Stimulated activated CD4-positive, alpha-beta T cell treated with anti-CD3 and anti-CD28 coated beads, Interleukin-1b, Interleukin-23, amount 100 ng/mL, for 1 hour (primary cell): ENCODE measurements around the gene TLE2.
"Not testable (repeated sequence)": the region's sequence is repeated elsewhere in the genome, so short reads cannot be mapped to it uniquely, and the experiment has no call there.

Experiments
- DNase-seq, 2 donors: peaks; one replicate each; pipeline ENCODE4 v3.0.0-alpha.2; 2020; ENCODE audit warnings: low read depth in 2 of 2

TLE2 gene

GRCh38 chr19:3055741-3056416 is 26.8 kb upstream of the TLE2 start:
- DNase-seq = no peak

- DNase-seq = no peak
These were observed 26.1 kb upstream of the TLE2 start for GRCh38 chr19:3054972-3055740.

- no peak for DNase-seq
These were observed 25.3 kb upstream of the TLE2 start for GRCh38 chr19:3054265-3054971.

- no peak for DNase-seq
These were observed 24.7 kb upstream of the TLE2 start for GRCh38 chr19:3053780-3054179.

- no peak for DNase-seq
These were observed 24.1 kb upstream of the TLE2 start for GRCh38 chr19:3053218-3053621.

GRCh38 chr19:3050016-3050415 is 20.9 kb upstream of the TLE2 start:
- DNase-seq = not testable (repeated sequence)

GRCh38 chr19:3049089-3049488 is 20.0 kb upstream of the TLE2 start:
- DNase-seq = no peak

- DNase-seq = no peak
These were observed 19.1 kb upstream of the TLE2 start for GRCh38 chr19:3048190-3048533.

GRCh38 chr19:3047496-3048189 is 18.6 kb upstream of the TLE2 start:
- DNase-seq = peak; percentile 28 to 42

GRCh38 chr19:3046698-3047495 is 17.8 kb upstream of the TLE2 start:
- no peak for DNase-seq

GRCh38 chr19:3045885-3046697 is 17.0 kb upstream of the TLE2 start:
- DNase-seq = no peak

GRCh38 chr19:3045191-3045590 is 16.1 kb upstream of the TLE2 start:
- DNase-seq = no peak

- DNase-seq = no peak
These were observed 13.7 kb upstream of the TLE2 start for GRCh38 chr19:3042621-3043267.

- DNase-seq = no peak
These were observed 12.9 kb upstream of the TLE2 start for GRCh38 chr19:3041761-3042620.

GRCh38 chr19:3041327-3041726 is 12.2 kb upstream of the TLE2 start:
- DNase-seq = no peak

GRCh38 chr19:3039641-3040077 is 10.6 kb upstream of the TLE2 start:
- DNase-seq = no peak

- no peak for DNase-seq
These were observed 10.0 kb upstream of the TLE2 start for GRCh38 chr19:3039125-3039524.

- DNase-seq = no peak
These were observed 9.1 kb upstream of the TLE2 start for GRCh38 chr19:3038214-3038613.

GRCh38 chr19:3036977-3037544 is 8.0 kb upstream of the TLE2 start:
- not testable (repeated sequence) for DNase-seq
